HG03108 (cell line): Measurements from ENCODE around the gene PDE8B.
"Not testable (repeated sequence)": the region's sequence is repeated elsewhere in the genome, so short reads cannot be mapped to it uniquely, and the experiment has no call there.

Experiments used
- ATAC-seq: cut with Tn5 transposase; IDR thresholded peaks from one replicate; pipeline ENCODE4 v1.9.1; 2021; ENCODE audit warnings: moderate library complexity; ENCODE audit not compliant: unreplicated experiment

PDE8B gene

GRCh38 chr5:77427998-77428397, 217.5 kb downstream of the PDE8B start:
- ATAC-seq = no peak

DNA sequence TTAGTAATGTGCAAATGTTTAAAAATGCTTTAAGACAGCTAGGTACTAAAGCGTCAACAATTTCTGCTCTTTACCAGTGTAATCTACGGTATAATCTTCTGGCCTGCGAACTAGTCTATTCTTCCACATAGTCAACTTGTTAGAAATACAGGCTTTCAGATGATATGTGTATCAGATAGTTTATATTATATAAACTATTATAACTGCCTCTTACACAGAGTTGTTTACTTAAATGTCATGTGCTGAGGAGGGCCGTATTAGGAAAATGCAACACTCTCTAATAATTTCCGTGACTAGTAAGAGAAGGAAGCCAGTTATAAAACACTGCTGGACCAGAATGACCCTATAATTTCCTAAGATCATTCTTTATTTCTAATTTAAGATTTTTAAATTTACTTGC, 218.0 kb downstream of the PDE8B start:
- ATAC-seq = no peak

- ATAC-seq = no peak
These were observed 220.2 kb downstream of the PDE8B start for GRCh38 chr5:77430726-77431125.

- ATAC-seq = no peak
These were observed 220.8 kb downstream of the PDE8B start for GRCh38 chr5:77431286-77431685.

DNA sequence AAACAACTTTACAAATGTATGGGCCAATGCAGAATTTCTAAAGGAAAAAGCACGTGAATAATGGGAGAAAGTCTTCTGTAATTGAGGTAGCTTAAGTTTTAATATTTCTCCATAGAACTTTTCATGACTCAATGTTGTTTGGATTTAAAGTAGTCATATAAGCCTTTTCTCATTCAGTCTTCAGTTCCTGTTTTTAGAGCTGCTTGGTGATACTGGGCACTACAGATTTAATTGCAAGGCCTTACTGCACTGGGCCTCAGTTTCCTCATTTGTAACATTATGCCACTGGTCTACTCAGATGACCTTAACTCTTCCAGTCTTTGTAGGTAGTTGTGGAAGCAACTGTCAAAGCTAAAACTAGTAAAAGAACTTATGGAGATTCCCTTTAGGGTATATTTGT, 221.2 kb downstream of the PDE8B start:
- ATAC-seq = no peak

DNA sequence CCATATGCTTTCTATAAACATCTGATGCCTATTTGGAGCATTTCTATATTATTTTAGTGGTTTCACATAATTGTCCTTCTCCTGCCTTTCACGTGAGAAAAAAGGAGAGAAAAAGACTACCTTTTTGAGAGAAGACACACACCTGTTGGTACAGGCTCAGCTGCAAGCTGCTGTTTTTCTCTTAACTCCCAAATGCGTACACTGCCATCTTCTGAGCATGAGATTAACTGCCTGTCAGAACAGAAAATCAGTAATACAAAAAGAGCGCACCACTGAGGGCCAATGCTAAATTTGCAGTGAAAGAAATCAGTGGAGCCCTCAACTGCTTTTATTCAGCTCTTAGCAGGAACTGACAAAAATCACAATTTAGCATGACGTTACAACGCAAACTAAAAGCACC, 226.7 kb downstream of the PDE8B start:
- ATAC-seq = no peak

DNA sequence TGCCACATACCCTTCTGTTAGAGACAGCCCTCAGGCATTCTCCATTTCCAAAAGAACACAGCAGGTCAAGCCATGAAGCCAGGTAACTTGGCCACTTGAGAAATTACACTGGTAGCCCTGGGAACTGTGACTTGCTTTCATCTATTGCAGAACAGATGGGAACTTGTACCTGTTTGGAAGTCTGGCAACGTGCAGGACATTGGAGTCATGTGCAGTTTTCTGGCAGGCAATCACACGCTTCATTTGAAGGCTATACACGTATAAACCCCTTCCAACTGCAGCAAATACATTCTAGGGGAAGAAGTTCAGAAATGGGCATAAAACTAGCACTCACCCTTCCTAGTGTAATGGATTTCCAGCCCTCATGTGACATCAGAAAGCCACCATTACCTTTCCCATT, 227.6 kb downstream of the PDE8B start:
- no peak for ATAC-seq

GRCh38 chr5:77443670-77444069, 233.2 kb downstream of the PDE8B start:
- ATAC-seq = no peak

DNA sequence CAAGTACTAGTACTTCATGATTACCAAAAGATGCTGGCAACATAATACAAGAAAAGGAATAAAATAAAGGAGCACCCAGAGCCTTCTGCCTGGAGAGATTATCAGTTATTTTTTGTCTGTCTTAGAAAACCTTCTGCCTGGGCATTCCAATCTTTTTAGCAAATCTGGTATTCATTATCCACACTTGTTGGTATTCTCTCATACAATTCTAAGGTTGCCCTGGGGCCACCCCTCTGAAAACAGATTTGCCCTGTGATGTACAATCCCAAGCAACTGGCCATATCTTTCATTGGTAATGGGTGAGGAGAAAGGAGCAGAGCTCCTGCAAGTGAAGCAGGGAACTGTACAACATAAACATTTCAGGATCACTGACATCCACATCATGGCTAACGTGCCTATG, 233.9 kb downstream of the PDE8B start:
- no peak for ATAC-seq

DNA sequence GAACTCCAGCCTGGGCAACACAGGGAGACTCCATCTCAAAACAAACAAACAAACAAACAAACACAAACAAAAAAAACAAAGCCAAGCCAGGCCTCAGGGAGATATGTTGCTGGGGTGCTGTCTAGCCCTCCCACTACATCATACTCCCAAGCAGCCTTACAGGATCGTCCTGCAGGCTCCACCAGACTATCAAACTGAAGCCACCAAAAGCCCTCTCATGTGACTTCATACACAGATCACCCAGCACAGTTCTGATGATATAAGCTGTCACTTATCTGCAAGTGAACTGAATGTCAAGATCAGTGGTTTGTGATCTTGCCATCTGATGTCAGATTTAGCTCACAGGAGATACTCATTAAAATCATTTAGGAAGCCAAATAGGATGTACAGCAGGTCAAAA, 238.4 kb downstream of the PDE8B start:
- ATAC-seq = no peak

- ATAC-seq = no peak
These were observed 238.8 kb downstream of the PDE8B start for GRCh38 chr5:77449277-77449676.

- ATAC-seq = no peak
These were observed 239.5 kb downstream of the PDE8B start for GRCh38 chr5:77449981-77450380.

- ATAC-seq = no peak
These were observed 241.9 kb downstream of the PDE8B start for GRCh38 chr5:77452351-77452750.

- no peak for ATAC-seq
These were observed 243.6 kb downstream of the PDE8B start for GRCh38 chr5:77454123-77454522.

DNA sequence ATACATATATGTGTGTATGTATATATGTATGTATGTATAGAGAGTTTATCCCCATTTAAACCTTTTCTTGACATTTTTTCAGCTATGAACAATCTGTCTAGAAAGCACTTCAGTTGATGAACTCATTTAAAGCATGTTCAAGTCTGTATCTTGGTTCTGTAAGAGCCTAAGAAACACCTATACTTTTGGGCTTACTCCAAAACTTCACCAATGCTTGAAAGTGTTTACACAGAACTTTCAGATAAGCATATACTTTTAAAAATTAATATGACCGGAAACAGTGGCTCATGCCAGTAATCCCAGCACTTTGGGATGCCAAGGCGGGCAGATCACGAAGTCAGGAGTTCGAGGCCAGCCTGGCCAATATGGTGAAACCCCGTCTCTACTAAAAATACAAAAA, 250.8 kb downstream of the PDE8B start:
- ATAC-seq = no peak

DNA sequence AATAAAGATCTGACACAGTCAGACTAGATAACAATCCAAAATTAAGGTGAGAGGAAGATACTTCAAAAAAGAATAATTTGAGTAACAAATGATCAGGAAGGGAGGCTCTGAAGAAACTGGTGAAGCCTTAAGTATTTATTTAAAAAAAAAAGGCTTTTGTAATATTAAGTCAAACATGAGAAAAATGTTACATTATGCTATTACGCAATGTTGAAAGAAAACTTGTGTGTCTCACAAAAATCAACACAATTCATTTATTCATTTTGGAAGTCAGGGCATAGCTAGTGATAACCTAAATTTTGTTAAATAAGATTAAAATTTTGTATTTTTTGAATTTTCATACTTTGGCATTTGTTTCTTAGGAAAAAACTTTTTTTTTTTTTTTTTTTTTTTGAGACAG, 253.4 kb downstream of the PDE8B start:
- no peak for ATAC-seq

DNA sequence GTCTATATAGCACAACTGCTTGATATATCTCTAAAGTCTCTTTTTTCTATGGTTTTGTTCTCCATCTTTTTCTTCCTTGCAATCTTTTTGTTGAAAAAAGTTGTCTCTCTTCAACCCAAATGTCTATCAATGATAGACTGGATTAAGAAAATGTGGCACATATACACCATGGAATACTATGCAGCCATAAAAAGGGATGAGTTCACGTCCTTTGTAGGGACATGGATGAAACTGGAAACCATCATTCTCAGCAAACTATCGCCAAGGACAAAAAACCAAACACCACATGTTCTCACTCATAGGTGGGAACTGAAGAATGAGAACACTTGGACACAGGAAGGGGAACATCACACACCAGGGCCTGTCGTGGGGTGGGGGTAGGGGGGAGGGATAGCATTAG, 258.4 kb downstream of the PDE8B start:
- ATAC-seq = not testable (repeated sequence)

GRCh38 chr5:77475041-77475440, 264.6 kb downstream of the PDE8B start:
- not testable (repeated sequence) for ATAC-seq
